SK-N-SH treated with all-trans-retinoic acid at 6 μM for 48 hours (cell line): ENCODE measurements around the gene GRID1.

Experiments used
- CREB5 ChIP-seq: fragments of 250-450 bp; sonication (Bioruptor Pico); IDR thresholded peaks from 2 replicates; pipeline ENCODE4 v1.5.1; 2020; ENCODE audit warnings: low read depth, mild to moderate bottlenecking, moderate library complexity
- ZC3H10 ChIP-seq: fragments of 250-450 bp; sonication (Bioruptor Pico); IDR thresholded peaks from 2 replicates; pipeline ENCODE4 v1.5.1; 2021; ENCODE audit warnings: mild to moderate bottlenecking, moderate library complexity
- TF ChIP-seq, protein P1 (sequence below): fragments of 250-450 bp; sonication (Bioruptor Pico); IDR thresholded peaks from 2 replicates; pipeline ENCODE4 v1.8.0; 2020; ENCODE audit warnings: mild to moderate bottlenecking, moderate library complexity, borderline replicate concordance

DNA sequence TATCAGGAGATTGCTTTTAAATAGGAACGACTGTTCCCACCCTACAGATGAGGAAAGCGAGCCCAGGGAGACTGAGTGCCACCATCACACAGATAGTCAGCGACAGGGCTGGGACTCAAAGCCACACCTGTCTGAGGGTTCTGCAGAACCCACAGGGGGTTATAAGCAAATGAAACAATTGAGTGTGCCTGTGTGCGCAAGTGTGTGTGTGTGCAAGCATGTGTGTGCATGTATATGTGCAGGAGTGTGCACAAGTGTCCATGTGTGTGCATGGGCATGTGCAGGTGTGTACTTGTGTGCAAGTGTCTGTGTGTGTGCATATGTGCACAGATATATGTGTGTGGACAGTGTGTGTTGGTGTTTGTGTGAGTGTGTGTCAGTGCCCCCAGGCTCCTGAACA is 280.2 kb downstream of the GRID1 start:
- TF ChIP-seq, protein P1, sequence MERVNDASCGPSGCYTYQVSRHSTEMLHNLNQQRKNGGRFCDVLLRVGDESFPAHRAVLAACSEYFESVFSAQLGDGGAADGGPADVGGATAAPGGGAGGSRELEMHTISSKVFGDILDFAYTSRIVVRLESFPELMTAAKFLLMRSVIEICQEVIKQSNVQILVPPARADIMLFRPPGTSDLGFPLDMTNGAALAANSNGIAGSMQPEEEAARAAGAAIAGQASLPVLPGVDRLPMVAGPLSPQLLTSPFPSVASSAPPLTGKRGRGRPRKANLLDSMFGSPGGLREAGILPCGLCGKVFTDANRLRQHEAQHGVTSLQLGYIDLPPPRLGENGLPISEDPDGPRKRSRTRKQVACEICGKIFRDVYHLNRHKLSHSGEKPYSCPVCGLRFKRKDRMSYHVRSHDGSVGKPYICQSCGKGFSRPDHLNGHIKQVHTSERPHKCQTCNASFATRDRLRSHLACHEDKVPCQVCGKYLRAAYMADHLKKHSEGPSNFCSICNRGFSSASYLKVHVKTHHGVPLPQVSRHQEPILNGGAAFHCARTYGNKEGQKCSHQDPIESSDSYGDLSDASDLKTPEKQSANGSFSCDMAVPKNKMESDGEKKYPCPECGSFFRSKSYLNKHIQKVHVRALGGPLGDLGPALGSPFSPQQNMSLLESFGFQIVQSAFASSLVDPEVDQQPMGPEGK (CRISPR knock-in tag), result no peak
- TF ChIP-seq ZC3H10 (CRISPR knock-in tag), result no peak
- no peak for TF ChIP-seq CREB5 (CRISPR knock-in tag)
